Measurements from ENCODE around the gene ZNF385A.

Gene ZNF385A

DNA sequence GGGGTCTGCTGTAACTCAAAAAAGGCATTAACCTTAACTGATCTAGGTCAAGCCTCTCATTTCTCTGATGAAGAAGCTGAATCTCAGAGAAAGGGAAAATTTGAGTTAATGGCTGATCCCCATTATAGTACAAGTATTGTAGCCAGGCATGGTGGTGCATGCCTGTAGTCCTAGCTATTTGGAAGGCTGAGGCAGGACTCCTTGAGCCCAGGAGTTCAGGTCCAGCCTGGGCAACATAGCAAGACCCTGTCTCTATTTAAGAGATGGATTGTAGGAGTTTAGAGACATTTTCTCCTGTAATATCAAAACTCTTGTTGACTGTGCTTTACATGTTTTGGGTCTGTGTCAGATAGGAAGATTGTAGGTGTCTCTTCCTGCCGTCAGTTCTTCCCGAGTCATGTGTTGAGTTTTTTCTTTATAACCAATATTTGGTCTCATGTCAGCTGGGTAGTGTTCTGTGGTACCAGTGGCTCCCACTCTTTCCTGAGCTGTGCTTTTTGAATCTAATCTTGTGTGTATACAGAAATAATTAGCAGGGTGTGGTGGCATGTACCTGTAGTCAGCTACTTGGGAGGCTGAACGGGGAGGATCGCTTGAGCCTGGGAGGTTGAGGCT, 51.0 kb downstream of the ZNF385A start:
- H3K4me3 ChIP-seq (replicated peaks in 1 of 2; ENCODE audit: low read depth in 2 of 2, low read length in 2 of 2), result no peak overlapping the region
- DNase-seq (ENCODE audit: low read depth in 2 of 2), result no peak
- TF ChIP-seq, protein P1, sequence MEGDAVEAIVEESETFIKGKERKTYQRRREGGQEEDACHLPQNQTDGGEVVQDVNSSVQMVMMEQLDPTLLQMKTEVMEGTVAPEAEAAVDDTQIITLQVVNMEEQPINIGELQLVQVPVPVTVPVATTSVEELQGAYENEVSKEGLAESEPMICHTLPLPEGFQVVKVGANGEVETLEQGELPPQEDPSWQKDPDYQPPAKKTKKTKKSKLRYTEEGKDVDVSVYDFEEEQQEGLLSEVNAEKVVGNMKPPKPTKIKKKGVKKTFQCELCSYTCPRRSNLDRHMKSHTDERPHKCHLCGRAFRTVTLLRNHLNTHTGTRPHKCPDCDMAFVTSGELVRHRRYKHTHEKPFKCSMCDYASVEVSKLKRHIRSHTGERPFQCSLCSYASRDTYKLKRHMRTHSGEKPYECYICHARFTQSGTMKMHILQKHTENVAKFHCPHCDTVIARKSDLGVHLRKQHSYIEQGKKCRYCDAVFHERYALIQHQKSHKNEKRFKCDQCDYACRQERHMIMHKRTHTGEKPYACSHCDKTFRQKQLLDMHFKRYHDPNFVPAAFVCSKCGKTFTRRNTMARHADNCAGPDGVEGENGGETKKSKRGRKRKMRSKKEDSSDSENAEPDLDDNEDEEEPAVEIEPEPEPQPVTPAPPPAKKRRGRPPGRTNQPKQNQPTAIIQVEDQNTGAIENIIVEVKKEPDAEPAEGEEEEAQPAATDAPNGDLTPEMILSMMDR (IDR thresholded peaks at IDR 0.05; ENCODE audit: low read depth, low read length), result no peak

DNA sequence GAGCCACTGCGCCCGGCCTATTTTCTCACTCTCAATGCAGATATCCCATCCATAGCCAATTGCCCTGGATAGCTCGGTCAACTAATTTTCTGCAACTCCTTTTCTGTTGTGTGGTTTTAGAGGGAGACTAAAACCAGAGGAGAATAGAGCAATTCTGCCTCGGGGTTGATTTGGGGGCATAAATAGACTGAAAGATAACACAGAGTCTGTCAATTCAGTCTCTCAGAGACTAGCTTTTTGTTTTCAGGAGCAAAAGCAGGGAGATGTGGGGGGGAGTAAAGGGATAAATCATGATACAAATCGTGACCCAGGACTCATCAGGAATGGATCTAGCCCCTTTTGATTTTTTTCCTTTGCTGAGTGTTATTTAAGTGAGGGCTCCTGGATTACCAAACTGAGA, 53.1 kb downstream of the ZNF385A start:
- TF ChIP-seq, protein P1 (IDR thresholded peaks at IDR 0.05; ENCODE audit: low read depth, low read length), result no peak
- H3K4me3 ChIP-seq (replicated peaks in 1 of 2; ENCODE audit: low read depth in 2 of 2, low read length in 2 of 2), result no peak overlapping the region
- DNase-seq (ENCODE audit: low read depth in 2 of 2), result no peak

DNA sequence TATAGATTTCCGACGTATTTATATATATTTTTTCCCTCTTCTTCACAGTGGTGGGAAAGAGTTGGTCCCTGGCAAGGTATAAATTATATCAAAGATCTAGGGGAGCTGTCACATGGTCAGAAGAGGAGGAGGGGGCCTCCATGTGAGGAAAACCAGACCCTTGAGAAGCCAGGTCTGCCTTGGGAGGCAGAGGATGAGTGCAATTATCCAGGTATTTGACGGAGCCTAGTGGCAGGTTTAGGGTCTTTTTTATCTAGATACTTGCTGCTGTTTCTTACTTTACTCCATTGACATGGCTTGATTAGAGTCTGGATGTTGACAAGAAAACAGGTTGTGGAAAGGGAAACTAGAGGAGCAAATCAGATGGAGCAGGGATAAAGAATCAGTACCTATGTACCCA, 54.1 kb downstream of the ZNF385A start:
- no peak for DNase-seq (ENCODE audit: low read depth in 2 of 2)
- H3K4me3 ChIP-seq (replicated peaks in 1 of 2; ENCODE audit: low read depth in 2 of 2, low read length in 2 of 2), result no peak overlapping the region

DNA sequence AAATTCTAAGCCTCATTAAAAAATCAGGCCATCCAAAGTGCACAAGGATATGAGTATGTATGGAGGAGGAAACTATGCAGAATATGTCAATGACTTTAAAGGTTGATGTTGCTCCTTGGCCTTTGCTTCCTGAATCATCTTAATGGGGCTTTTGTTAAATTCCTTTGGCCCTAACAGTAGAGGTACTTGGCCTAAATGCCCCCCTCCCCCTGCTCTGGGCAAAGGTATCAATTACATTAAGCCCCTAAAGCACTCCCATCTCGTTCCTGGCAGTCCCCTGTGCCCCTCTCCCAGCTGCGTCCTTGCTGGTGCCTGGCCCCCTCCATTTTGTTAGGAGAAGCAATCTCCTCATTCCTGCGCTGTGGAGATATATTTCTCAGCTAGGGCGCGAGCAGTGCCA, 54.8 kb downstream of the ZNF385A start:
- no peak for DNase-seq (ENCODE audit: low read depth in 2 of 2)
- H3K4me3 ChIP-seq (replicated peaks in 1 of 2; ENCODE audit: low read depth in 2 of 2, low read length in 2 of 2), result no peak overlapping the region

More for the DNA sequence above, 54.1 kb downstream of the ZNF385A start:
- TF ChIP-seq, protein P1 (IDR thresholded peaks at IDR 0.05; ENCODE audit: low read depth, low read length), result no peak

DNA sequence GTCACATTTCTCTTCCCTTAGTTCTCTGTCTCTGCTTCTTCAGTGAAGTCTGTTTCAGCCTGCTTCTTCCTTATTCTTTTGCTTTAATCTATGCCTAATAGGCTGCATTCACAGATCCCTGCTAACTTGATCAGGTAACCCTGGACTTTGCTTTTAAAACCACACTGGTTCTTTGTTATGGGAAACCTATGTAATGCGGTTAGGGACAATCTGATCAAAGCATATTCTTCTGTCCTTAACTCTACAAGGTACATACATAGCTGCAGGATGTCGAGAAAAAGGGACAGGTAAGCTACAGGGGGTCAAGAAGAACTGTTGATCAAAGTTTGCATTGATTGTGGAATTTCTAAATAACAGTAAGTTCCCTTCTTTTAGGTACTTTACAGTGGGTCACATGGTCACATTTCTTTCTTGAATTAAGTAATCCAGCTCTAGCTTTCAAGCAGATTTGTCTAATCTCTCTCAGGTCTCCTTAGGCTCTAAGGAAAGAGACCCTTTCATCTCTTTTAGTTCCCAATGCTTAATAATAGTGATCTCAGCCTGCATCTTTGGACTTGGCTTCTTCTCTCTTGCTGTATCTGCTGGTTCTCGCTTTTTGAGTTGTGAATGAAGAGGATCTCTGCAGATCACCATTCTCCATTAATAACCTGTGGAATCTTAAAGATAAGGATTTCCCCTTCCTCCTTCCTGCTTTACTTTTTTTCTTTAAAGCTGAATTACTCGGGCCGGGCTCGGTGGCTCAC, 55.8 kb downstream of the ZNF385A start:
- DNase-seq (ENCODE audit: low read depth in 2 of 2), result no peak
- TF ChIP-seq, protein P1 (IDR thresholded peaks at IDR 0.05; ENCODE audit: low read depth, low read length), result no peak
- no peak overlapping the region for H3K4me3 ChIP-seq (replicated peaks in 1 of 2; ENCODE audit: low read depth in 2 of 2, low read length in 2 of 2)

More for the DNA sequence above, 54.8 kb downstream of the ZNF385A start:
- TF ChIP-seq, protein P1 (IDR thresholded peaks at IDR 0.05; ENCODE audit: low read depth, low read length), result no peak

DNA sequence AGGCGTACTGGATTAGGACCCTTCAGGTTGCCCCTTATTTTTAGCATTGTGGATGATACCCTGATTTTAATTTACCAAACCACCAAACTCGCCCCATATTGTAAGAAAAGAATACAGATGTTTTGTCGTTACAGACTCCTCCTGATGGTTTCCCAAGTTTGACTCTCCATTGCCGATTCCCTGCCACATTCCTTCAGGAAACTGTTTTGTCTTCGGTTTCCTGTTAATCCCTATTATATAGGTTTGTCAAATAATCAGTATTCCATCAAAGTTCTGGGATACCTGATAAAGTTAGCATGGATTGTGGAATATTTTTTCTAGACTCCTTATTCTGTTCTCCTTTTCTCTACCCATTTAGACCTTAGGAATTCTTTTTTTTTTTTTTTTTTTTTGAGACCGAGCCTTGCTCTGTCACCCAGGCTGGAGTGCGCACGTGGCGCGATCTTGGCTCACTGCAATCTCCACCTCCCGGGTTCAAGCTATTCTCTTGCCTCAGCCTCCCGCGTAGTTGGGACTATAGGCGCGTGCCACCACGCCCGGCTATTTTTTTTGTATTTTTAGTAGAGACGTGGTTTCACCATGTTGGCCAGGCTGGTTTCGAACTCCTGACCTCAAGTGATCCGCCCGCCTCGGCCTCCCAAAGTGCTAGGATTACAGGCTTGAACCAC, 59.0 kb downstream of the ZNF385A start:
- peak overlapping the region; percentile 72 to 93 for H3K4me3 ChIP-seq (replicated peaks in 1 of 2; ENCODE audit: low read depth in 2 of 2, low read length in 2 of 2)
- DNase-seq (ENCODE audit: low read depth in 2 of 2), result peak in 1 of 2 donors; percentile 25

Measured in cardiac fibroblast (primary cell).